ENCODE measurements around the gene RALGPS1. TPM values are rescaled to one million over a fixed set of nuclear protein-coding genes. Genes with fewer than 3 reads are reported as not detected.
"Not testable (repeated sequence)": the region's sequence is repeated elsewhere in the genome, so short reads cannot be mapped to it uniquely, and the experiment has no call there.

Gene RALGPS1
- total RNA-seq, 2 experiments from 2014 or later: 2.1 to 2.4 TPM

- no peak for DNase-seq
- peaks cover 30% of the 10 kb centered on the region for H3K27me3 Mint-ChIP-seq (ENCODE audit: low read depth)
- H3K4me3 Mint-ChIP-seq: no peak overlapping the region
- CTCF ChIA-PET: no interaction called here
- H3K27ac Mint-ChIP-seq: no peak overlapping the region
- H3K4me1 Mint-ChIP-seq (ENCODE audit: low read depth): no peaks in the 10 kb centered on the region
- no peaks in the 10 kb centered on the region for H3K36me3 Mint-ChIP-seq (ENCODE audit: low read depth)
- H3K9me3 Mint-ChIP-seq: no peaks in the 10 kb centered on the region
- intact Hi-C loops (cut with micrococcal nuclease): no loop called here
Measured at GRCh38 chr9:127011772-127012171, 97.2 kb downstream of the RALGPS1 start.

GRCh38 chr9:127012250-127012649 is 97.7 kb downstream of the RALGPS1 start:
- CTCF ChIA-PET: no interaction called here
- intact Hi-C loops (cut with micrococcal nuclease): no loop called here
- Mint-ChIP-seq H3K36me3 (ENCODE audit: low read depth) (no peaks in the 10 kb centered on the region), H3K9me3 (no peaks in the 10 kb centered on the region), H3K27me3 (ENCODE audit: low read depth) (peaks cover 27% of the 10 kb centered on the region), H3K4me1 (ENCODE audit: low read depth) (no peaks in the 10 kb centered on the region), H3K4me3 (no peak overlapping the region), H3K27ac (no peak overlapping the region)
- DNase-seq: no peak

- Mint-ChIP-seq H3K4me3 (no peak overlapping the region), H3K27me3 (ENCODE audit: low read depth) (peaks cover 19% of the 10 kb centered on the region), H3K36me3 (ENCODE audit: low read depth) (no peaks in the 10 kb centered on the region), H3K27ac (no peak overlapping the region), H3K4me1 (ENCODE audit: low read depth) (no peaks in the 10 kb centered on the region), H3K9me3 (no peaks in the 10 kb centered on the region)
- CTCF ChIA-PET: no interaction called here
- intact Hi-C loops (cut with micrococcal nuclease): no loop called here
- DNase-seq: peak; percentile 11
Measured at GRCh38 chr9:127013597-127013996, 99.0 kb downstream of the RALGPS1 start.

GRCh38 chr9:127014216-127014909 is 99.8 kb downstream of the RALGPS1 start:
- Mint-ChIP-seq H3K27me3 (ENCODE audit: low read depth) (peaks cover 14% of the 10 kb centered on the region), H3K4me3 (no peak overlapping the region), H3K9me3 (no peaks in the 10 kb centered on the region), H3K36me3 (ENCODE audit: low read depth) (no peaks in the 10 kb centered on the region), H3K4me1 (ENCODE audit: low read depth) (no peaks in the 10 kb centered on the region), H3K27ac (no peak overlapping the region)
- DNase-seq: no peak
- CTCF ChIA-PET: no interaction called here
- intact Hi-C loops (cut with micrococcal nuclease): no loop called here

GRCh38 chr9:127014910-127015540 is 100.4 kb downstream of the RALGPS1 start:
- DNase-seq: no peak
- Mint-ChIP-seq H3K27ac (no peak overlapping the region), H3K27me3 (ENCODE audit: low read depth) (peaks cover 8% of the 10 kb centered on the region), H3K4me1 (ENCODE audit: low read depth) (no peaks in the 10 kb centered on the region), H3K9me3 (no peaks in the 10 kb centered on the region), H3K4me3 (no peak overlapping the region), H3K36me3 (ENCODE audit: low read depth) (no peaks in the 10 kb centered on the region)
- intact Hi-C loops (cut with micrococcal nuclease): no loop called here
- CTCF ChIA-PET: no interaction called here

GRCh38 chr9:127015921-127016512 is 101.4 kb downstream of the RALGPS1 start:
- intact Hi-C loops (cut with micrococcal nuclease): no loop called here
- no peaks in the 10 kb centered on the region for H3K36me3 Mint-ChIP-seq (ENCODE audit: low read depth)
- H3K27me3 Mint-ChIP-seq (ENCODE audit: low read depth): peaks cover 3% of the 10 kb centered on the region
- CTCF ChIA-PET: no interaction called here
- DNase-seq: no peak
- no peak overlapping the region for H3K27ac Mint-ChIP-seq
- H3K9me3 Mint-ChIP-seq: no peaks in the 10 kb centered on the region
- no peak overlapping the region for H3K4me3 Mint-ChIP-seq
- H3K4me1 Mint-ChIP-seq (ENCODE audit: low read depth): no peaks in the 10 kb centered on the region

- H3K36me3 Mint-ChIP-seq (ENCODE audit: low read depth); H3K9me3 Mint-ChIP-seq; H3K4me3 Mint-ChIP-seq; H3K27me3 Mint-ChIP-seq (ENCODE audit: low read depth); H3K4me1 Mint-ChIP-seq (ENCODE audit: low read depth); H3K27ac Mint-ChIP-seq; DNase-seq; CTCF ChIA-PET; intact Hi-C loops (cut with micrococcal nuclease): not testable (repeated sequence)
Measured at GRCh38 chr9:127017979-127018378, 103.4 kb downstream of the RALGPS1 start.

- DNase-seq: no peak
- Mint-ChIP-seq H3K4me1 (ENCODE audit: low read depth) (no peaks in the 10 kb centered on the region), H3K27me3 (ENCODE audit: low read depth) (peaks cover 3% of the 10 kb centered on the region), H3K9me3 (no peaks in the 10 kb centered on the region), H3K27ac (no peak overlapping the region), H3K36me3 (ENCODE audit: low read depth) (no peaks in the 10 kb centered on the region), H3K4me3 (no peak overlapping the region)
- intact Hi-C loops (cut with micrococcal nuclease): no loop called here
- CTCF ChIA-PET: no interaction called here
Measured at GRCh38 chr9:127018935-127019334, 104.4 kb downstream of the RALGPS1 start.

GRCh38 chr9:127020036-127020801 is 105.6 kb downstream of the RALGPS1 start:
- Mint-ChIP-seq H3K4me3 (no peak overlapping the region), H3K9me3 (no peaks in the 10 kb centered on the region), H3K27me3 (ENCODE audit: low read depth) (peaks cover 3% of the 10 kb centered on the region), H3K27ac (no peak overlapping the region), H3K36me3 (ENCODE audit: low read depth) (no peaks in the 10 kb centered on the region), H3K4me1 (ENCODE audit: low read depth) (no peaks in the 10 kb centered on the region)
- no peak for DNase-seq
- CTCF ChIA-PET: no interaction called here
- intact Hi-C loops (cut with micrococcal nuclease): no loop called here

GRCh38 chr9:127020802-127021078 is 106.2 kb downstream of the RALGPS1 start:
- H3K36me3 Mint-ChIP-seq (ENCODE audit: low read depth): no peaks in the 10 kb centered on the region
- DNase-seq: no peak
- CTCF ChIA-PET: no interaction called here
- intact Hi-C loops (cut with micrococcal nuclease): no loop called here
- no peaks in the 10 kb centered on the region for H3K4me1 Mint-ChIP-seq (ENCODE audit: low read depth)
- peaks cover 3% of the 10 kb centered on the region for H3K27me3 Mint-ChIP-seq (ENCODE audit: low read depth)
- no peaks in the 10 kb centered on the region for H3K9me3 Mint-ChIP-seq
- no peak overlapping the region for H3K27ac Mint-ChIP-seq
- no peak overlapping the region for H3K4me3 Mint-ChIP-seq

GRCh38 chr9:127021664-127022363 is 107.2 kb downstream of the RALGPS1 start:
- no peaks in the 10 kb centered on the region for H3K36me3 Mint-ChIP-seq (ENCODE audit: low read depth)
- H3K27ac Mint-ChIP-seq: no peak overlapping the region
- CTCF ChIA-PET: no interaction called here
- H3K4me3 Mint-ChIP-seq: no peak overlapping the region
- no peaks in the 10 kb centered on the region for H3K9me3 Mint-ChIP-seq
- intact Hi-C loops (cut with micrococcal nuclease): no loop called here
- H3K4me1 Mint-ChIP-seq (ENCODE audit: low read depth): no peaks in the 10 kb centered on the region
- no peak for DNase-seq
- no peaks in the 10 kb centered on the region for H3K27me3 Mint-ChIP-seq (ENCODE audit: low read depth)

- CTCF ChIA-PET: no interaction called here
- intact Hi-C loops (cut with micrococcal nuclease): no loop called here
- Mint-ChIP-seq H3K4me1 (ENCODE audit: low read depth) (no peaks in the 10 kb centered on the region), H3K27me3 (ENCODE audit: low read depth) (no peaks in the 10 kb centered on the region), H3K4me3 (no peak overlapping the region), H3K27ac (no peak overlapping the region), H3K9me3 (no peaks in the 10 kb centered on the region), H3K36me3 (ENCODE audit: low read depth) (no peaks in the 10 kb centered on the region)
- DNase-seq: no peak
Measured at GRCh38 chr9:127022913-127023660, 108.5 kb downstream of the RALGPS1 start.

All from activated naive CD4-positive, alpha-beta T cell treated with anti-CD3 and anti-CD28 coated beads for 36 hours (primary cell).